Measurements from ENCODE around the gene MYO6.

Gene MYO6

GRCh38 chr6:75946146-75946831 lies 197.2 kb downstream of the MYO6 start:
- H3K9me3 Mint-ChIP-seq: no peaks in the 10 kb centered on the region
- no peak overlapping the region for H3K27ac Mint-ChIP-seq
- no peaks in the 10 kb centered on the region for H3K4me1 Mint-ChIP-seq
- CTCF ChIA-PET: interaction anchor here (1.3 kb wide), 1 partner anchor 11 kb away, joined by 3 read pairs; no protein-coding TSS in a partner anchor
- H3K27me3 Mint-ChIP-seq: peaks cover 10% of the 10 kb centered on the region
- no peak for DNase-seq
- H3K36me3 Mint-ChIP-seq: no peaks in the 10 kb centered on the region
- no peak overlapping the region for H3K4me3 Mint-ChIP-seq

- Mint-ChIP-seq H3K4me3 (no peak overlapping the region), H3K27ac (no peak overlapping the region), H3K27me3 (peaks cover 10% of the 10 kb centered on the region), H3K9me3 (no peaks in the 10 kb centered on the region), H3K4me1 (no peaks in the 10 kb centered on the region), H3K36me3 (no peaks in the 10 kb centered on the region)
- CTCF ChIA-PET: no interaction called here
- no peak for DNase-seq
Measured at GRCh38 chr6:75947935-75948334, 198.9 kb downstream of the MYO6 start.

- H3K4me1 Mint-ChIP-seq: no peaks in the 10 kb centered on the region
- H3K36me3 Mint-ChIP-seq: no peaks in the 10 kb centered on the region
- no peaks in the 10 kb centered on the region for H3K27me3 Mint-ChIP-seq
- DNase-seq: no peak
- no peak overlapping the region for H3K4me3 Mint-ChIP-seq
- CTCF ChIA-PET: no interaction called here
- no peak overlapping the region for H3K27ac Mint-ChIP-seq
- no peaks in the 10 kb centered on the region for H3K9me3 Mint-ChIP-seq
Measured at GRCh38 chr6:75952128-75952527, 203.1 kb downstream of the MYO6 start.

GRCh38 chr6:75963569-75963968 lies 214.5 kb downstream of the MYO6 start:
- Mint-ChIP-seq H3K4me1 (no peaks in the 10 kb centered on the region), H3K27ac (no peak overlapping the region), H3K4me3 (no peak overlapping the region), H3K27me3 (no peaks in the 10 kb centered on the region), H3K9me3 (no peaks in the 10 kb centered on the region), H3K36me3 (no peaks in the 10 kb centered on the region)
- CTCF ChIA-PET: no interaction called here
- DNase-seq: no peak

GRCh38 chr6:75968143-75968542 lies 219.1 kb downstream of the MYO6 start:
- Mint-ChIP-seq H3K27me3 (no peaks in the 10 kb centered on the region), H3K27ac (no peak overlapping the region), H3K36me3 (no peaks in the 10 kb centered on the region), H3K4me3 (no peak overlapping the region), H3K4me1 (no peaks in the 10 kb centered on the region), H3K9me3 (no peaks in the 10 kb centered on the region)
- CTCF ChIA-PET: no interaction called here
- no peak for DNase-seq

All from activated naive CD4-positive, alpha-beta T cell treated with anti-CD3 and anti-CD28 coated beads, Interleukin-2, amount 10 ng/mL, durations not matched to agents 7 days and 5 days (primary cell).